Small intestine (tissue), 7 donors: ENCODE measurements around the gene PLEKHH1. TPM values are rescaled to one million over a fixed set of nuclear protein-coding genes. Genes with fewer than 3 reads are reported as not detected.
A peak's percentile ranks its signal among the peaks of the same experiment; 100 is the strongest.

Experiments
- DNase-seq, 2 donors: peaks; one replicate each; pipeline versions ENCODE4 v3.0.0 to v3.0.0-alpha.2; 2013
- FAIRE-seq: peaks from 2 replicates; lab custom pipeline; 2012; peaks lifted over from hg19 to GRCh38; lab: Jason Lieb, UNC
- H3K27ac ChIP-seq, 3 donors: one replicate each; pipeline ENCODE4 v1.5.1; 2013; ENCODE audit warnings: low read length in 2 of 3, mild to moderate bottlenecking in 2 of 3, control low read depth in 1 of 3, inconsistent platforms in 1 of 3, low read depth in 1 of 3, moderate library complexity in 1 of 3
- H3K27me3 ChIP-seq, 3 donors: one replicate each; pipeline ENCODE4 v1.6.1; 2013; ENCODE audit warnings: low read length in 3 of 3, inconsistent platforms in 1 of 3; ENCODE audit not compliant: control insufficient read depth in 3 of 3, insufficient read depth in 3 of 3
- H3K36me3 ChIP-seq, 3 donors: one replicate each; pipeline ENCODE4 v1.6.1; 2013; ENCODE audit warnings: low read length in 3 of 3, inconsistent platforms in 1 of 3, low read depth in 1 of 3, mild to moderate bottlenecking in 1 of 3, moderate library complexity in 1 of 3; ENCODE audit not compliant: control insufficient read depth in 3 of 3, insufficient read depth in 2 of 3
- H3K4me1 ChIP-seq, 3 donors: one replicate each; pipeline ENCODE4 v1.6.1; 2013; ENCODE audit warnings: low read length in 2 of 3, inconsistent platforms in 1 of 3, low read depth in 1 of 3, mild to moderate bottlenecking in 1 of 3, moderate library complexity in 1 of 3; ENCODE audit not compliant: control insufficient read depth in 3 of 3, insufficient read depth in 2 of 3
- H3K4me3 ChIP-seq, 3 donors: one replicate each; pipeline ENCODE4 v1.5.1; 2013; ENCODE audit warnings: low read length in 3 of 3, control low read depth in 1 of 3, inconsistent platforms in 1 of 3, low read depth in 1 of 3, mild to moderate bottlenecking in 1 of 3, moderate library complexity in 1 of 3
- H3K9me3 ChIP-seq, 2 donors: one replicate each; pipeline ENCODE4 v1.6.1; 2013; ENCODE audit warnings: low read depth in 1 of 2, low read length in 1 of 2; ENCODE audit not compliant: control insufficient read depth in 2 of 2, insufficient read depth in 1 of 2
- WGBS, 3 donors: extraction: QIAGEN DNeasy Blood & Tissue Kit; methylation state at CpG; one replicate each; pipeline ENCODE4 v1.1.7; 2013; 5-methylcytosine and 5-hydroxymethylcytosine counted together
- polyA plus RNA-seq, 4 donors: library from polyadenylated mRNA; stranded (reverse) in 3 of 4; unstranded in 1 of 4; fragments of 200-250 nt in 3 of 4; fragments of 120-200 nt in 1 of 4; gene quantifications; one replicate each; pipeline versions ENCODE4 v1.2.1 to v1.2.3, GENCODE V29; 2013
- donor health status: healthy with polysubstance abuse.
- donor health status: control.
- donor health status: control.
- donor health status: Bipolar disorder and iron deficiency.
- donor health status: healthy.

Gene PLEKHH1
- polyA plus RNA-seq, 4 donors = 21.5 to 87.2 (median 47.5) TPM

GRCh38 chr14:67573228-67574010 lies 40.3 kb downstream of the PLEKHH1 start:
- peak overlapping the region in 2 of 3 donors; percentile 17 to 29 for H3K27ac ChIP-seq
- FAIRE-seq (no peak), DNase-seq (peak; percentile 40 to 67)
- H3K36me3 ChIP-seq = peaks cover 0 to 78% (median 7%) of the 10 kb centered on the region in 3 donors
- no peaks in the 10 kb centered on the region for H3K9me3 ChIP-seq
- peaks cover 0 to 34% (median 0%) of the 10 kb centered on the region in 3 donors for H3K4me1 ChIP-seq
- H3K4me3 ChIP-seq = no peak overlapping the region
- 30 to 72% (median 41%) methylated on average over 15 of the region's 15 CpGs for WGBS, 3 donors
- no peaks in the 10 kb centered on the region for H3K27me3 ChIP-seq

GRCh38 chr14:67574156-67574555 lies 41.1 kb downstream of the PLEKHH1 start:
- Histone ChIP-seq H3K27ac (no peak overlapping the region), H3K36me3 (peaks cover 0 to 79% (median 7%) of the 10 kb centered on the region in 3 donors), H3K4me1 (peaks cover 0 to 34% (median 0%) of the 10 kb centered on the region in 3 donors), H3K4me3 (no peak overlapping the region), H3K27me3 (no peaks in the 10 kb centered on the region), H3K9me3 (no peaks in the 10 kb centered on the region)
- DNase-seq = no peak
- no peak for FAIRE-seq
- 83 to 86% (median 84%) methylated on average over 14 of the region's 14 CpGs for WGBS, 3 donors

GRCh38 chr14:67574806-67575205 lies 41.7 kb downstream of the PLEKHH1 start:
- Histone ChIP-seq H3K9me3 (no peaks in the 10 kb centered on the region), H3K27ac (no peak overlapping the region), H3K4me1 (peaks cover 0 to 36% (median 0%) of the 10 kb centered on the region in 3 donors), H3K36me3 (peaks cover 0 to 79% (median 7%) of the 10 kb centered on the region in 3 donors), H3K27me3 (no peaks in the 10 kb centered on the region), H3K4me3 (no peak overlapping the region)
- 77 to 78% (median 78%) methylated on average over 7 of the region's 7 CpGs for WGBS, 3 donors
- no peak for FAIRE-seq
- no peak for DNase-seq

- DNase-seq (no peak), FAIRE-seq (no peak)
- no peaks in the 10 kb centered on the region for H3K9me3 ChIP-seq
- no peak overlapping the region for H3K27ac ChIP-seq
- H3K4me1 ChIP-seq = peaks cover 0 to 43% (median 0%) of the 10 kb centered on the region in 3 donors
- H3K4me3 ChIP-seq = no peak overlapping the region
- no peaks in the 10 kb centered on the region for H3K27me3 ChIP-seq
- 73 to 77% (median 75%) methylated on average over 9 of the region's 9 CpGs for WGBS, 3 donors
- peaks cover 0 to 81% (median 7%) of the 10 kb centered on the region in 3 donors for H3K36me3 ChIP-seq
These were observed 42.6 kb downstream of the PLEKHH1 start for GRCh38 chr14:67575684-67576083.

GRCh38 chr14:67576216-67576955 lies 43.3 kb downstream of the PLEKHH1 start:
- no peak for FAIRE-seq
- H3K4me3 ChIP-seq = no peak overlapping the region
- DNase-seq = no peak
- 85 to 87% (median 86%) methylated on average over 7 of the region's 7 CpGs for WGBS, 3 donors
- H3K36me3 ChIP-seq = peaks cover 0 to 86% (median 7%) of the 10 kb centered on the region in 3 donors
- H3K27ac ChIP-seq = no peak overlapping the region
- H3K4me1 ChIP-seq = peaks cover 0 to 50% (median 5%) of the 10 kb centered on the region in 3 donors
- no peaks in the 10 kb centered on the region for H3K27me3 ChIP-seq
- H3K9me3 ChIP-seq = no peaks in the 10 kb centered on the region

- 81 to 86% (median 85%) methylated on average over 13 of the region's 13 CpGs for WGBS, 3 donors
- DNase-seq (no peak), FAIRE-seq (no peak)
- H3K27me3 ChIP-seq = no peaks in the 10 kb centered on the region
- no peaks in the 10 kb centered on the region for H3K9me3 ChIP-seq
- peaks cover 0 to 49% (median 5%) of the 10 kb centered on the region in 3 donors for H3K4me1 ChIP-seq
- H3K27ac ChIP-seq = no peak overlapping the region
- H3K4me3 ChIP-seq = no peak overlapping the region
- peaks cover 0 to 84% (median 7%) of the 10 kb centered on the region in 3 donors for H3K36me3 ChIP-seq
These were observed 44.2 kb downstream of the PLEKHH1 start for GRCh38 chr14:67577181-67577808.

- H3K4me1 ChIP-seq = peaks cover 0 to 42% (median 5%) of the 10 kb centered on the region in 3 donors
- H3K4me3 ChIP-seq = no peak overlapping the region
- H3K36me3 ChIP-seq = peaks cover 0 to 78% (median 8%) of the 10 kb centered on the region in 3 donors
- no peak for FAIRE-seq
- H3K9me3 ChIP-seq = no peaks in the 10 kb centered on the region
- 84 to 88% (median 85%) methylated on average over 16 of the region's 16 CpGs for WGBS, 3 donors
- no peaks in the 10 kb centered on the region for H3K27me3 ChIP-seq
- H3K27ac ChIP-seq = no peak overlapping the region
- no peak for DNase-seq
These were observed 45.0 kb downstream of the PLEKHH1 start for GRCh38 chr14:67577909-67578749.
